Non-pigmented ciliary epithelial cell (primary cell): Measurements from ENCODE around the gene TMEM51.
A peak's percentile ranks its signal among the peaks of the same experiment; 100 is the strongest.

Experiments
- DNase-seq: peaks from one replicate; pipeline ENCODE4 v3.0.0-alpha.2; 2010; ENCODE audit warnings: low read depth

TMEM51 gene

GRCh38 chr1:15177710-15178166 is 24.2 kb downstream of the TMEM51 start:
- no peak for DNase-seq

GRCh38 chr1:15178571-15179484 is 25.3 kb downstream of the TMEM51 start:
- DNase-seq: peak; percentile 83

GRCh38 chr1:15179485-15179883 is 25.9 kb downstream of the TMEM51 start:
- no peak for DNase-seq

- no peak for DNase-seq
Observed at GRCh38 chr1:15180189-15180588, 26.6 kb downstream of the TMEM51 start.

- no peak for DNase-seq
Observed at GRCh38 chr1:15180945-15181523, 27.5 kb downstream of the TMEM51 start.

- no peak for DNase-seq
Observed at GRCh38 chr1:15181564-15181963, 28.0 kb downstream of the TMEM51 start.

GRCh38 chr1:15184436-15185241 is 31.1 kb downstream of the TMEM51 start:
- no peak for DNase-seq

GRCh38 chr1:15185617-15186016 is 32.1 kb downstream of the TMEM51 start:
- DNase-seq: no peak

- DNase-seq: no peak
Observed at GRCh38 chr1:15186073-15186845, 32.7 kb downstream of the TMEM51 start.

- DNase-seq: no peak
Observed at GRCh38 chr1:15186846-15187151, 33.3 kb downstream of the TMEM51 start.

- no peak for DNase-seq
Observed at GRCh38 chr1:15187175-15188129, 33.9 kb downstream of the TMEM51 start.

GRCh38 chr1:15188130-15188524 is 34.6 kb downstream of the TMEM51 start:
- no peak for DNase-seq

- DNase-seq: no peak
Observed at GRCh38 chr1:15188678-15189077, 35.1 kb downstream of the TMEM51 start.

GRCh38 chr1:15189692-15190370 is 36.3 kb downstream of the TMEM51 start:
- no peak for DNase-seq

- no peak for DNase-seq
Observed at GRCh38 chr1:15191267-15191666, 37.7 kb downstream of the TMEM51 start.

GRCh38 chr1:15191770-15192169 is 38.2 kb downstream of the TMEM51 start:
- DNase-seq: no peak

GRCh38 chr1:15192916-15193550 is 39.5 kb downstream of the TMEM51 start:
- no peak for DNase-seq

- no peak for DNase-seq
Observed at GRCh38 chr1:15195420-15196052, 42.0 kb downstream of the TMEM51 start.

- DNase-seq: no peak
Observed at GRCh38 chr1:15196069-15196468, 42.5 kb downstream of the TMEM51 start.
